Glutamatergic neuron (in vitro differentiated cells): ENCODE results near the gene GRM1. TPM values are rescaled to one million over a fixed set of nuclear protein-coding genes. Genes with fewer than 3 reads are reported as not detected.

Experiments used
- DNase-seq: peaks from one replicate; pipeline ENCODE4 v3.0.0; 2022
- H3K27ac Mint-ChIP-seq: one replicate; pipeline ENCODE4 v1.8.0; 2020; ENCODE audit warnings: mild to moderate bottlenecking, mixed read lengths, inconsistent platforms; ENCODE audit not compliant: unreplicated experiment
- H3K27me3 Mint-ChIP-seq: one replicate; pipeline ENCODE4 v1.8.0; 2020; ENCODE audit warnings: mild to moderate bottlenecking, moderate library complexity, mixed read lengths, inconsistent platforms; ENCODE audit not compliant: unreplicated experiment
- H3K36me3 Mint-ChIP-seq: one replicate; pipeline ENCODE4 v1.8.0; 2020; ENCODE audit warnings: mild to moderate bottlenecking, mixed read lengths, inconsistent platforms; ENCODE audit not compliant: unreplicated experiment
- H3K4me1 Mint-ChIP-seq: one replicate; pipeline ENCODE4 v1.8.0; 2020; ENCODE audit warnings: mild to moderate bottlenecking, low read depth, mixed read lengths, inconsistent platforms; ENCODE audit not compliant: unreplicated experiment
- H3K4me3 Mint-ChIP-seq: one replicate; pipeline ENCODE4 v1.8.0; 2020; ENCODE audit warnings: mild to moderate bottlenecking, mixed read lengths, inconsistent platforms; ENCODE audit not compliant: unreplicated experiment
- H3K9me3 Mint-ChIP-seq: one replicate; pipeline ENCODE4 v1.8.0; 2020; ENCODE audit warnings: mild to moderate bottlenecking, moderate library complexity, mixed read lengths, inconsistent platforms; ENCODE audit not compliant: unreplicated experiment
- total RNA-seq: library from RNA; stranded (reverse); fragmentation: NEBNext Ultra II Directional; extraction: Animal tissue kit (Norgen Biotek cat#: 25700); gene quantifications from one replicate; pipeline ENCODE4 v1.2.1, GENCODE V29; 2021; ENCODE audit not compliant: unreplicated experiment
- TF ChIP-seq, protein P1 (sequence below): fragments of 200-600 bp; sonication (generic); IDR thresholded peaks from one replicate; pipeline ENCODE4 v1.5.0; 2021; ENCODE audit not compliant: partially characterized antibody, unreplicated experiment

GRM1 gene
- total RNA-seq, 1 donor from 2014 or later = 0.17 TPM

DNA sequence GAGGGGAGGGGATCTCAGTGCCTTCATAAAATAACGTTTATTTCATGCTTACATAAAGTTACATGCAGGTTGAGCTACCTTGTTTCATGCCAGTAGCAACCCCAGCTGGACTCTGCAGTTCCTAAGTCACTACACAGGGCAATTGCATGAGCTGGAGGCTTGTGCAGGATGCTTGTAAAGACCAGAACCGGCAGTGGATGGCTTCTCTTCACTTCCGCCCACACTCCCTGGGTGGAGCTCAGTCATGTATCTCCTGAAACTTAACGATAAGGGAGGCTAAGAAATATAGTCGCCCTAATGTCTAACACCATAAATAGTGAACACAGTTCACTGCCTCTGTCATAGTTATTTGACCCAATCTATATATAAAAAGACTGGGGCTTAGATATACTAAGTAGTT is 415.3 kb downstream of the GRM1 start:
- H3K36me3 Mint-ChIP-seq = peaks cover 5% of the 10 kb centered on the region
- DNase-seq = no peak
- H3K27me3 Mint-ChIP-seq = peaks cover 2% of the 10 kb centered on the region
- TF ChIP-seq, protein P1, sequence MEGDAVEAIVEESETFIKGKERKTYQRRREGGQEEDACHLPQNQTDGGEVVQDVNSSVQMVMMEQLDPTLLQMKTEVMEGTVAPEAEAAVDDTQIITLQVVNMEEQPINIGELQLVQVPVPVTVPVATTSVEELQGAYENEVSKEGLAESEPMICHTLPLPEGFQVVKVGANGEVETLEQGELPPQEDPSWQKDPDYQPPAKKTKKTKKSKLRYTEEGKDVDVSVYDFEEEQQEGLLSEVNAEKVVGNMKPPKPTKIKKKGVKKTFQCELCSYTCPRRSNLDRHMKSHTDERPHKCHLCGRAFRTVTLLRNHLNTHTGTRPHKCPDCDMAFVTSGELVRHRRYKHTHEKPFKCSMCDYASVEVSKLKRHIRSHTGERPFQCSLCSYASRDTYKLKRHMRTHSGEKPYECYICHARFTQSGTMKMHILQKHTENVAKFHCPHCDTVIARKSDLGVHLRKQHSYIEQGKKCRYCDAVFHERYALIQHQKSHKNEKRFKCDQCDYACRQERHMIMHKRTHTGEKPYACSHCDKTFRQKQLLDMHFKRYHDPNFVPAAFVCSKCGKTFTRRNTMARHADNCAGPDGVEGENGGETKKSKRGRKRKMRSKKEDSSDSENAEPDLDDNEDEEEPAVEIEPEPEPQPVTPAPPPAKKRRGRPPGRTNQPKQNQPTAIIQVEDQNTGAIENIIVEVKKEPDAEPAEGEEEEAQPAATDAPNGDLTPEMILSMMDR = no peak
- no peak overlapping the region for H3K27ac Mint-ChIP-seq
- H3K4me1 Mint-ChIP-seq = no peaks in the 10 kb centered on the region
- H3K9me3 Mint-ChIP-seq = no peaks in the 10 kb centered on the region
- no peak overlapping the region for H3K4me3 Mint-ChIP-seq

DNA sequence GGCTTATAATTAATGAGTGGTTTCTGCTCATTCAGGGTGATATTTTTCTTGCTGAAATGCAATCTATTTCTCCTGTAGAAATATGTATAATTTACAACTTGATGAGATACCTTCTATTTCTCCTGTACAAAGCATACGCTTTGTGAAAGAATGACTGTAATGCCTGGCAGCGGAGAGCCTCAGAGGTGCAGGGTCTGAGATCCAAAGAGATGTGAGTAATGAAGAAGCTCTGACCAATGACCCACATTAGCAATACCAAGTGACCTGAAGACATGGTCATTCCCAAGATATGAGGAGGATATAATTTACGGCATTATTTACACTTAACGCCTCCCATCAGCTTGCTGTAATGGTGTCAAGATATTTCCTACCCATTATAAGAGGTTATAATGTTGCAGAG is 416.4 kb downstream of the GRM1 start:
- H3K9me3 Mint-ChIP-seq = no peaks in the 10 kb centered on the region

DNA sequence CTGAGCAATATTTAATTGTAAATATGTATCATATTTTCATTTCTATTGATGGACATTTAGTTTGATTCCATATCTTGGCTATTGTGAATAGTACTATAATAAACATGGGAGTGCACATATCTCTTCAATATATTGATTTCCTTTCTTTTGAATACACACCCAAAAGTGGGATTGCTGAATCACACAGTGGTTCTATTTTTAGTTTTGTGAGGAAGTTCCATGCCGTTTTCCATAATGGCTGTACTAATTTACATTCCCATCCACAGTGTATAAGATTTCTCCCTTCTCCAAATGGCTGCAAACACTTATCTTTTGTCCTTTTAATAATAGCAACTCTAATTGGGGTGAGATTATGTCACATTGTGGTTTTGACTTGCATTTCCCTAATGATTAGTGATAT is 428.0 kb downstream of the GRM1 start:
- peaks cover 2% of the 10 kb centered on the region for H3K9me3 Mint-ChIP-seq
- TF ChIP-seq, protein P1 = no peak
- no peak overlapping the region for H3K4me3 Mint-ChIP-seq
- no peaks in the 10 kb centered on the region for H3K27me3 Mint-ChIP-seq
- no peak overlapping the region for H3K27ac Mint-ChIP-seq
- no peaks in the 10 kb centered on the region for H3K4me1 Mint-ChIP-seq
- DNase-seq = no peak
- H3K36me3 Mint-ChIP-seq = peaks cover 7% of the 10 kb centered on the region

More for the DNA sequence above, 416.4 kb downstream of the GRM1 start:
- no peak for DNase-seq
- Mint-ChIP-seq H3K27ac (no peak overlapping the region), H3K36me3 (peaks cover 5% of the 10 kb centered on the region), H3K4me1 (no peaks in the 10 kb centered on the region), H3K4me3 (no peak overlapping the region), H3K27me3 (peaks cover 2% of the 10 kb centered on the region)
- TF ChIP-seq, protein P1 = no peak

DNA sequence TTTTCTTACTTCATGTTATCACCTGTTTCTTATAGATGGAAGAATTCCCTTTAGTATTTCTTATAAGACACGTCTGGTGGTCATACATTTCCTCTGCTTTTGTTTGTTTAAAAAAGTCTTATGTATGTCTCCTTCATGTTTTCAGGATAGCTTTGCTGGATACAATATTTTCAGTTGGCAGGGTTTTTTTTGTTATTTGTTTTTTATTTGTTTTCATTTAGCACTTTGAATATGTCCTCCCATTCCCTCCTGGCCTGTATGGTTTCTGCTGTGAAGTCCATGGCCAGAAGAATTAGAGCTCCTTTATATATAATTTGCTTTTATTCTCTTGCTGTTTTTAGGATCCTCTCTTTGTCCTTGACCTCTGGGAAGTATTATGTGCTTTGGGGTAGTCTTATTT is 432.1 kb downstream of the GRM1 start:
- H3K9me3 Mint-ChIP-seq = peaks cover 2% of the 10 kb centered on the region
- TF ChIP-seq, protein P1 = no peak
- no peak overlapping the region for H3K27ac Mint-ChIP-seq
- H3K27me3 Mint-ChIP-seq = no peaks in the 10 kb centered on the region
- H3K4me1 Mint-ChIP-seq = no peaks in the 10 kb centered on the region
- no peak overlapping the region for H3K4me3 Mint-ChIP-seq
- H3K36me3 Mint-ChIP-seq = peaks cover 7% of the 10 kb centered on the region
- DNase-seq = no peak

DNA sequence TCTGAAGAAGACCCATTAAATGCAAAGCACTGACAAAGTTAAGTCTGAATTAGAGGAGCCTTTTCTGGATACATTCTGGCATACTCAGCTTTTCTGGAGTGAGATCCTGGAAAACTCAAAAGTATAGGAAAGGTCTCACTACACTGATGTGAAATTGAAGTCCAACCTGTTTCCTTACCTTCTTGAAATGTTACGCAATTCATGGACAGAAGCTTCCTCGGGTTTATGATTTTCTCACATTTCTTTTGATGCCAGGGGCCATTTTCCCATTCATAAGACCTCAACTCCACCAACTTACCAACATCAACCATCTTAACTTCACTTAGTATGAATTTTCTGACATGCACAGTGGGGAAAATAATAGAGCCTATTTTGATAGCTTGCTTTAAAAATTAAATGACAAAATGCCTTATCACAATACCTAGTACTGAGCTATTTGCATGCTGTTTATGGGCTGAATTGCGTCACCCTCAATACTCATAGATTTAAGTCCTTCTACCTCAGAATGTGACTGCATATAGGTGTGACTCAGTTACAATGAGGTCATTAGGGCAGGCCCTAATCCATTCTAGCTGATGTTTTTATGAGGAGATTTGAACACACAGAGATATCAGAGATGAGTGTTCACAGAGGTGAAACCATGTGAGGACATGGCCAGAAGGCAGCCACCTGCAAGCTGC is 441.4 kb downstream of the GRM1 start:
- TF ChIP-seq, protein P1 = no peak
- Mint-ChIP-seq H3K9me3 (no peaks in the 10 kb centered on the region), H3K4me1 (no peaks in the 10 kb centered on the region), H3K36me3 (no peaks in the 10 kb centered on the region), H3K4me3 (no peak overlapping the region), H3K27ac (no peak overlapping the region), H3K27me3 (no peaks in the 10 kb centered on the region)
- no peak for DNase-seq
